AG04449 (cell line): ENCODE measurements around the gene SMC1B.
"Not testable (repeated sequence)": the region's sequence is repeated elsewhere in the genome, so short reads cannot be mapped to it uniquely, and the experiment has no call there.

Source experiments
- CTCF ChIA-PET: fragments of 350-600 bp; formaldehyde crosslinking; extraction: SDS; loops from one replicate; lab custom pipeline; 2021; ENCODE audit warnings: antibody characterized with exemption; lab: Yijun Ruan, JAX
- POLR2A ChIA-PET: fragments of 400-600, 350-600 bp; formaldehyde crosslinking; extraction: SDS; loops from one replicate; lab custom pipeline; 2020; ENCODE audit warnings: antibody characterized with exemption, inconsistent platforms; lab: Yijun Ruan, JAX
- DNase-seq: peaks from one replicate; pipeline ENCODE4 v3.0.0-alpha.2; 2010; ENCODE audit warnings: low read depth, low spot score
- H3K4me3 ChIP-seq: 2 replicates; pipeline ENCODE4 v1.5.1; 2011; ENCODE audit warnings: low read depth, mild to moderate bottlenecking, control low read depth, low read length
- TF ChIP-seq, protein P1 (sequence below): IDR thresholded peaks from one replicate; pipeline ENCODE4 v1.5.1; 2011; ENCODE audit warnings: mild to moderate bottlenecking, moderate library complexity, low read length, control low read depth, inconsistent platforms; ENCODE audit not compliant: insufficient read depth; ENCODE audit errors: missing control alignments

The SMC1B gene

DNA sequence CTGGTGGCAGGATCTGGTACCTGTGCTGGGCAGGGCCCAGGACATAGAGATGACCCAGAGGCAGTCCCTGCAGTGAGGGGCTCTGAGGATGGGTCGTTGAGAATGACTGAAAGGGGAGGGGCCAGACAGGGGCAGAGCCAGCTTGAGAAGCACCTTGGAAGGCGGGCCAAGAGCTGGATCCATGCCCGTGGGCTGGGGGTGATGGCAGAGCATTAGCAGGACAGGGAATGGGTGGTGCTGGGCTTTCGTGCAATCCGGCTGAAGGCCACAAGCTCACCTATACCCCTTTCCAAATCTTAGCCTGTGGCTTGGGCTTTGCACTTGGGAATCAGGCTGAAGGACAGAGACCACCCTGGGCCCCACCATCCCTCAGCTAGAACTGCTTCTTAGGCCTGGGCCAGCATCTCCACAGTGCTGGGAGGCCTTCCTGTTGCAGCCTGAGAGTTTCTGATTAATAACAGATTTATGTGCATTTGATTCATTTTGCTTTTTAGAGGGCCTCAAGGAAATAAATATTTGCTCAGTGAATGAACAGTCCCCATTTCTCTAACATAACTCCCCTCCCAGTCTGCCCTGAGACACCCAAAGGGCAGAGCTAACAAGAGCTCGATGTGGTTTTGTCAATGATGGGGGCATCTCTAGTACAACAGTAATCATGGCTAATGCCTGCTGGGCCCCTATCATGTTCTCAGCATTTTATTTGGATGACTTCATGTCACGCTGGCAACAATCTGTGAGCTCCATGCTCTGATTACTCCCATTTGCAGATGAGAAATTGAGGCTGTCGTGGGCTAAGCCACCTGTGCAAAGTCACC lies 39.4 kb upstream of the SMC1B start:
- no peak overlapping the region for H3K4me3 ChIP-seq
- ChIA-PET POLR2A (interaction anchor here (0.7 to 1.3 kb wide), 4 partner anchors 19 to 100 kb away, joined by 3 to 4 read pairs (median 4); no protein-coding TSS in a partner anchor), CTCF (interaction anchor here (0.8 to 4.4 kb wide), 7 partner anchors 9 to 182 kb away, joined by 3 to 21 read pairs (median 6); no protein-coding TSS in a partner anchor)
- TF ChIP-seq, protein P1, sequence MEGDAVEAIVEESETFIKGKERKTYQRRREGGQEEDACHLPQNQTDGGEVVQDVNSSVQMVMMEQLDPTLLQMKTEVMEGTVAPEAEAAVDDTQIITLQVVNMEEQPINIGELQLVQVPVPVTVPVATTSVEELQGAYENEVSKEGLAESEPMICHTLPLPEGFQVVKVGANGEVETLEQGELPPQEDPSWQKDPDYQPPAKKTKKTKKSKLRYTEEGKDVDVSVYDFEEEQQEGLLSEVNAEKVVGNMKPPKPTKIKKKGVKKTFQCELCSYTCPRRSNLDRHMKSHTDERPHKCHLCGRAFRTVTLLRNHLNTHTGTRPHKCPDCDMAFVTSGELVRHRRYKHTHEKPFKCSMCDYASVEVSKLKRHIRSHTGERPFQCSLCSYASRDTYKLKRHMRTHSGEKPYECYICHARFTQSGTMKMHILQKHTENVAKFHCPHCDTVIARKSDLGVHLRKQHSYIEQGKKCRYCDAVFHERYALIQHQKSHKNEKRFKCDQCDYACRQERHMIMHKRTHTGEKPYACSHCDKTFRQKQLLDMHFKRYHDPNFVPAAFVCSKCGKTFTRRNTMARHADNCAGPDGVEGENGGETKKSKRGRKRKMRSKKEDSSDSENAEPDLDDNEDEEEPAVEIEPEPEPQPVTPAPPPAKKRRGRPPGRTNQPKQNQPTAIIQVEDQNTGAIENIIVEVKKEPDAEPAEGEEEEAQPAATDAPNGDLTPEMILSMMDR = no peak
- DNase-seq = no peak

DNA sequence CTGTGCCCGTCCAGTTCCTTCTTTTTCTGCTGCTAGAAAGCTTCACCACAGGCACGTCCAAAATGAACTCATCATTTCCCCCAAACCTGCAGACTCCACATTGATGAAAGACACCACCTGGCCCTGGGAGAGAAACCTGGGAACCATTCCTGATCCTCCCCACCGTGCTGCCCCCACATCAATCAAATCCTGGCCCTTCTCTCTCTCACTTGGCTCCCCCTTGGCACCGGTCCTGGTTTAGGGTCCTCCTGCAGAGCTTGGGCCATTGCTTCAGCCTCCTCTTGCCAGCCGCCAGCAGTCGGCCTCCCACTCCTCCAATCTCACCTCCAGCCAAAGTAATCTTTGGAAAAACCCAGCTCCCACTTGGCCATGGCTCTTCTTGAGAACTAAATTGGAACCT lies 38.6 kb upstream of the SMC1B start:
- no peak for DNase-seq
- TF ChIP-seq, protein P1 = no peak
- CTCF ChIA-PET = interaction anchor here (1.1 to 4.4 kb wide), 6 partner anchors 11 to 181 kb away, joined by 3 to 21 read pairs (median 7); no protein-coding TSS in a partner anchor
- POLR2A ChIA-PET = no interaction called here
- H3K4me3 ChIP-seq = no peak overlapping the region

DNA sequence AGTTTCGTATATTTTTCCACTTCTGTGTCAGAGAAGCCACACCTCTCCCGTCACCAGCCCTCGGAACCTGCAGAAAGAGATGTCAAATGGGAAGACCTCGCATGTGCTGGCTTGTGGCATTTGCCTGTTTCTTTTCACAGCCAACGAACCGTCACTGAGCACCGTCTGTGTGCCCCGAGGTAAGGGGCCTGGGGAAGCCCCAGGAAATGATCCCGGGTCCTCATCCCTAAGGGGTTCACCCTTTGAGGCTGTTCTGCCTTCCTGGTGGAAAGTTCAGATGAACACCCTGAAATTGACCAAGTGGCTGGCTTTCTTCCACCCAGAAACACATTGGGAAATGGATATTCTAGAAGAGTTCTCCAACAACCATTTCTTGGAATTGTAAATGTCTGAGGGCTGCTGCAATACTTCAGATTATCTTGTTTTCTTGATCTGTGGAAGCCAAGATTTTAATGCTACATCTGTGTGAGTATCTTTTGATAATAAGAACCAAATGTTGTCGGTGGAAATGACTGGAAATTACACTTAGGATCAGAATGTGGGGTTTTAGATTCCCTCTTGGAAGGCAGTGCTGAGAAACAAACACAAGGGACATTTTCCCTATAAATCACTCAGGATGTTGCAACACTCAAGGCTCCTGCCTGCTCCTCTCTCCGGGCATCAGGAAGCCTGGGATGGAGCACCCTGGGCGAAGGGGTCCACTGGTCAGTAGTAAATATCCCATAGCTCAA lies 37.7 kb upstream of the SMC1B start:
- peak; percentile 92 for DNase-seq
- no peak overlapping the region for H3K4me3 ChIP-seq
- CTCF ChIA-PET = interaction anchor here (1.1 to 15.2 kb wide), 7 partner anchors 9 to 180 kb away, joined by 3 to 286 read pairs (median 8); no protein-coding TSS in a partner anchor
- TF ChIP-seq, protein P1 = no peak
- POLR2A ChIA-PET = no interaction called here

DNA sequence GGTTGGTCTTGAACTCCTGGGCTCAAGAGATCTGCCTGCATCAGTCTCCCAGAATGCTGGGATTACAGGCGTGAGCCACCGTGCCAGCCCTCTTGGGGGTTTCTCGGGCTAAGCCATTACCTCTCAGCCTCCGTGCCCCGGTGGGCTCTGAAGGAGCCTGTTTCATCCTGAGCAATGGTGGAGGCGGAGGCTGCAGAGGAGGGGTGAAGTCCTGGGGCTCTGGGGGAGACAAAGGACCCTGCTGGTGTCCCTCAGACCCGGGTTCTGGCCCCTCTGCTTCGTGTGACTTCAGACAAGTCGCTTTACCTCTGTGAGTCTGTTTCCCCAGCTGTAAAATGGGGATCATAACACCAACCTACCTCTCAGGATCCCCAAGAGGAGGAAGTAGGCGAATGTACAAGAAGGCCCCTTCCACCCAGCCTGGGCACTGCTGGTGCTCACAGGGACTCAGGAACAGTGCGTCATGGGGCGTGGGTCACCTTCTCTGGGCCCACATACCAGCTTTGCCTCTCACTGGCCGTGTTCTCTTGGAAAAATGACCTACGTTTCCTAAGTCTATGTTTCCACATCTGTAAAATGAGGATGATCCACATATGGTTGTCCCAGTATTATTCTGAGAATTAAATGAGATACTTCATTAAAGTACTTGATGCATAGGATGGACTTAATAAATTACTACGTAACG lies 36.8 kb upstream of the SMC1B start:
- H3K4me3 ChIP-seq = no peak overlapping the region
- TF ChIP-seq, protein P1 = no peak
- ChIA-PET POLR2A (no interaction called here), CTCF (interaction anchor here (1.0 to 15.2 kb wide), 3 partner anchors 9 to 127 kb away, joined by 3 to 286 read pairs (median 4); no protein-coding TSS in a partner anchor)
- no peak for DNase-seq

DNA sequence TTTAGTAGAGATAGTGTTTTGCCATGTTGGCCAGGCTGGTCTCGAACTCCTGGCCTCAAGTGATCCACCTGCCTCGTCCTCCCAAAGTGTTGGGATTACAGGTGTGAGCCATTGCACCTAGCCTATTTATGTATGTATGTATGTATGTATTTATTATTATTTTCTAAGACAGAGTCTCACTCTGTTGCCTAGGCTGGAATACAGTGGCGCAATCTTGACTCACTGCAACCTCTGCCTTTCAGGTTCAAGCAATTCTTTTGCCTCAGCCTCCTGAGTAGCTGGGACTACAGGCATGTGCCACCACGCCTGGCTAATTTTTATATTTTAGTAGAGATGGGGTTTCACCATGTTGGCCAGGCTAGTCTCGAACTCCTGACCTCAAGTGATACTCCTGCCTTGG lies 36.0 kb upstream of the SMC1B start:
- H3K4me3 ChIP-seq, POLR2A ChIA-PET, DNase-seq: not testable (repeated sequence)
- CTCF ChIA-PET = interaction anchor here (1.0 to 15.2 kb wide), 4 partner anchors 8 to 128 kb away, joined by 3 to 286 read pairs (median 4); no protein-coding TSS in a partner anchor

DNA sequence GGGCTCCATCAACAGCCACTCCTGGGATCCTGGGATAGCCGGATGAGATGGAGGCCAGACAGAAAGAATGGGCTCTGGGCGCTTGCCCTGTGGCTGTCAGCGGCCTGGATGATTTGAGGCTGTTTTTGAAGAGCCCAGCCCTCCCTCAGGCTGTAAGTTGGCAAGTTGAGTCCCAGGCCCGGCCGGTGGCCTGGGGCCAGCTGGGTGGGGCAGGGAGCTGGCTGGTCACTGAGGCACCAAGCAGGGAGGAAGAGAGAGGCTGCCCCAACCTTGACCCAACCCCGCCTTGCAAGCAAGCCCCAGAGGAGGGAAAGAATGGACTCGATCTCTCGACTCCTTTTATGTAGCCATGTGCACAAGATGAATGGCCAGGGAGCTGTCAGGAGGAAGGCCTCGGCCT lies 35.0 kb upstream of the SMC1B start:
- ChIA-PET POLR2A (no interaction called here), CTCF (interaction anchor here (1.5 to 15.2 kb wide), 2 partner anchors 11 to 102 kb away, joined by 5 to 286 read pairs; no protein-coding TSS in a partner anchor)
- no peak for DNase-seq
- H3K4me3 ChIP-seq = no peak overlapping the region
- TF ChIP-seq, protein P1 = no peak

DNA sequence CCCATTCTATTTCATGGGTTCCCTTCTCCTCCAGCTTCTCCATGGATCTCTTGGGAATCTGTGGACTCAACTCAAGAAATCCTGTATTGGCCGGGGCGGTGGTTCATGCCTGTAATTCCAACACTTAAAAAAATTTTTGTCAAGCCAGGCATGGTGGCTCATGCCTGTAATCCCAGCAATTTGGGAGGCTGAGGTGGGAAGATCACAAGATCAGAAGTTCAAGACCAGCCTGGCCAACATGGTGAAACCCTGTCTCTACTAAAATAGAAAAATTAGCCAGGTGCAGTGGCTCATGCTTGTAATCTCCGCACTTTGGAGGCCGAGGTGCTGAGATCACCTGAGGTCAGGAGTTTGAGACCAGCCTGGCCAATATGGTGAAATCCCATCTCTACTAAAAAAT lies 34.2 kb upstream of the SMC1B start:
- H3K4me3 ChIP-seq, DNase-seq, POLR2A ChIA-PET: not testable (repeated sequence)
- CTCF ChIA-PET = interaction anchor here (2.1 to 15.2 kb wide), 2 partner anchors 10 to 103 kb away, joined by 7 to 286 read pairs; no protein-coding TSS in a partner anchor
